ENCODE results near the gene PAX8. TPM values are rescaled to one million over a fixed set of nuclear protein-coding genes. Genes with fewer than 3 reads are reported as not detected.

The PAX8 gene
- total and polyA plus RNA-seq, 2 of the 13 experiments (the other 11 are each of a cell fraction or from before 2014, with no cell fraction given), result 1.5 to 8.8 TPM

GRCh38 chr2:113260991-113261390 lies 17.7 kb downstream of the PAX8 start:
- in situ Hi-C loops (cut with HindIII; ENCODE audit: extremely low pct_ligation_motif_present, low pct_unique_long_range_greater_than_20kb), result loop anchor here (25.0 kb wide), 1 partner anchor 101 kb away; no protein-coding TSS in a partner anchor
- intact Hi-C loops (cut with micrococcal nuclease; ENCODE audit: unreplicated experiment), result no loop called here
- CTCF ChIA-PET (ENCODE audit: low intra/inter-chr PET ratio, low total read pairs), result no interaction called here

More at GRCh38 chr2:113260991-113261390, 17.7 kb downstream of the PAX8 start:
- Histone ChIP-seq H3K4me1 (ENCODE audit: insufficient read depth, low read length) (no peaks in the 10 kb centered on the region), H2AFZ (ENCODE audit: low read length) (no peak overlapping the region), H3K27ac (ENCODE audit: extremely low read length, insufficient read depth, low read length) (no peak overlapping the region), H4K20me1 (ENCODE audit: insufficient read depth, low read length) (no peaks in the 10 kb centered on the region), H3K4me3 (replicated peaks in 1 of 3; ENCODE audit: insufficient read depth in 1 of 3, low read depth in 2 of 3, low read length in 3 of 3) (no peak overlapping the region), H3K9ac (ENCODE audit: insufficient read depth, low read depth, low read length) (no peak overlapping the region), H3K4me2 (ENCODE audit: low read depth, low read length) (no peak overlapping the region), H3K27me3 (ENCODE audit: control insufficient read depth in 1 of 2, insufficient read depth in 2 of 2, low read length in 2 of 2) (peaks cover 5 to 23% of the 10 kb centered on the region in 2 experiments; a peak in 4 of 5 replicates), H3K36me3 (replicated peaks in 1 of 2; ENCODE audit: control insufficient read depth in 1 of 2, insufficient read depth in 2 of 2, low read length in 2 of 2) (no peaks in the 10 kb centered on the region), H3K79me2 (ENCODE audit: insufficient read depth, low read length) (no peaks in the 10 kb centered on the region), H3K9me3 (ENCODE audit: low read length) (no peaks in the 10 kb centered on the region)
- WGBS (ENCODE audit: low lambda C conversion rate), result 48% methylated on average over 6 of the region's 6 CpGs
- no TSS peak for BruUV-seq (replicated peaks)
- DNase-seq (ENCODE audit: low spot score) (no peak), ATAC-seq (no peak), FAIRE-seq (no peak)
- TF ChIP-seq HOMEZ (CRISPR knock-in tag; IDR thresholded peaks at IDR 0.05; ENCODE audit: low read depth), result no peak
- no peak for TF ChIP-seq PHF8 (CRISPR knock-in tag; IDR thresholded peaks at IDR 0.05)
- TF ChIP-seq ESRRA (CRISPR knock-in tag; IDR thresholded peaks at IDR 0.05; ENCODE audit: low read depth), result no peak
- no peak for TF ChIP-seq USF2 (IDR thresholded peaks at IDR 0.05; ENCODE audit: low read depth, low read length)
- no peak for TF ChIP-seq USF2 (CRISPR knock-in tag; IDR thresholded peaks at IDR 0.05; ENCODE audit: borderline replicate concordance)
- no peak for TF ChIP-seq ZNF451 (CRISPR knock-in tag; IDR thresholded peaks at IDR 0.05)
- TF ChIP-seq IRF1 (CRISPR knock-in tag; IDR thresholded peaks at IDR 0.05; ENCODE audit: low read depth), result no peak
- no peak for TF ChIP-seq ATF6 (CRISPR knock-in tag; conservative IDR thresholded peaks at IDR 0.05)
- no peak for TF ChIP-seq HNF4A (CRISPR knock-in tag; IDR thresholded peaks at IDR 0.05)
- POLR2A ChIA-PET, result interaction anchor here (0.9 kb wide), 1 partner anchor 21 kb away, joined by 3 read pairs; no protein-coding TSS in a partner anchor
